ENCODE data around the gene XPOT.

DNA sequence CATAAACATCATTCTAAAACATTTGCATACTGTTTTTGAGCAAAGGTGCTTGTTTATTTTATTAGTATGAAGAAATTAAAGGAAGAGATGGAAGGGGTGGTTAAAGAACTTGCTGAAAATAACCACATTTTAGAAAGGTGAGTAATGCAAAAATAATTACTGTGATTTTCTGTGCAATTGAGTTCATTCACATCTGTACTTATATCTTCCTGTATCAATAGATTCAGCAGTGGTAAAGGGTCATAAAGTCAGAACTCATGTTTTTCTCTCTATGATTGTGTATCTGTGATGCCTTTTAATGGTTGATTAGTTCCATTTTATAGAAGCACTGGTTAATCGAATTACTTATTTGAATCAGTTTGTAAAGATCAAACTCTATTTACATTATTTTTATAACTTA, 93.7 kb downstream of the XPOT start:
- TF ChIP-seq, protein P1, sequence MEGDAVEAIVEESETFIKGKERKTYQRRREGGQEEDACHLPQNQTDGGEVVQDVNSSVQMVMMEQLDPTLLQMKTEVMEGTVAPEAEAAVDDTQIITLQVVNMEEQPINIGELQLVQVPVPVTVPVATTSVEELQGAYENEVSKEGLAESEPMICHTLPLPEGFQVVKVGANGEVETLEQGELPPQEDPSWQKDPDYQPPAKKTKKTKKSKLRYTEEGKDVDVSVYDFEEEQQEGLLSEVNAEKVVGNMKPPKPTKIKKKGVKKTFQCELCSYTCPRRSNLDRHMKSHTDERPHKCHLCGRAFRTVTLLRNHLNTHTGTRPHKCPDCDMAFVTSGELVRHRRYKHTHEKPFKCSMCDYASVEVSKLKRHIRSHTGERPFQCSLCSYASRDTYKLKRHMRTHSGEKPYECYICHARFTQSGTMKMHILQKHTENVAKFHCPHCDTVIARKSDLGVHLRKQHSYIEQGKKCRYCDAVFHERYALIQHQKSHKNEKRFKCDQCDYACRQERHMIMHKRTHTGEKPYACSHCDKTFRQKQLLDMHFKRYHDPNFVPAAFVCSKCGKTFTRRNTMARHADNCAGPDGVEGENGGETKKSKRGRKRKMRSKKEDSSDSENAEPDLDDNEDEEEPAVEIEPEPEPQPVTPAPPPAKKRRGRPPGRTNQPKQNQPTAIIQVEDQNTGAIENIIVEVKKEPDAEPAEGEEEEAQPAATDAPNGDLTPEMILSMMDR (IDR thresholded peaks at IDR 0.05): no peak
- TF ChIP-seq POLR2A (IDR thresholded peaks at IDR 0.05): no peak
- TF ChIP-seq POLR2AphosphoS5 (IDR thresholded peaks at IDR 0.05): no peak
